NCI-H1694 (cell line): Measurements from ENCODE around the gene LMBRD2.
"Not testable (repeated sequence)": the region's sequence is repeated elsewhere in the genome, so short reads cannot be mapped to it uniquely, and the experiment has no call there.

Experiments used
- DNase-seq: peaks from one replicate; lab custom pipeline; 2025; lab: John Stamatoyannopoulos, UW

The LMBRD2 gene

DNA sequence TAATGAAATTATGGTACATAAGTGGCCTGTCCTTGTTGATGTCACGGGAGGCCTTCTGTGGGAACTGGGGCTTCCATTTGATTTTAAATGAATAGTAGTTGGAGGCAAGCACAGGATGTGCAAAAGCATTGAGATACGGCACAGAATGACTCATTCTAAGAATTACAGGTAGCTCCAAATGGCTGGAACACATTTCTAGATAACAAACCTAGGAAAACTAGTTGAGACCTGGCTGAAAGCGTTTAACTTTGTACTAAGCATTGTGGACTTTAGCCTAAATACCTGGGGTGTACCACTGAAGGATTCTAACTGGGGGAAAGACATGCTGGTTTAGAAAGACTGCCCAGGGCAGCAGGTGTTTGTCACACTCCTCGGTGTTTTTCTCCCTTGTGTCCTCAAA is 9.7 kb upstream of the LMBRD2 start:
- DNase-seq, result no peak

GRCh38 chr5:36160617-36161016 is 8.9 kb upstream of the LMBRD2 start:
- no peak for DNase-seq

DNA sequence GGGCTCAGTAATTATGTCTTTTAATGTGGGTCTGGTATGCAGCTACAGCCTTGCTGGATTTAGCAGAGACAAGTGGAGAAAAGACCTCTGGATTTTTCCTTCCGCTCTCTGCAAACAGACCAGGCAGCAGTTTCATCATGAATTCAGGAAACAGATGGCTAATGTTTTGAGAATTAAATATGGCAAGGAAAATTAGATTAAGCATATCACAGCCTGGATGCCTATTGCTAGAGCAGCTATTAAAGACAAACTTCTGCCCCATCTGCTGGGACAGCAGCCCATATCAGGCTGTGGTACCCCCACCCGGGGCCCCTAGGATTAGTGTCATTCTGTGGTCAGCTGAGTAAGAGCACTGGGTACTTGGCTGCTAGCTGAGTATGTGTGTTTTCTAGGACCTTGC is 6.5 kb upstream of the LMBRD2 start:
- DNase-seq, result peak; percentile 83

GRCh38 chr5:36156619-36157018 is 4.9 kb upstream of the LMBRD2 start:
- no peak for DNase-seq

- DNase-seq, result peak; percentile 49
These were observed 4.5 kb upstream of the LMBRD2 start for GRCh38 chr5:36156121-36156601.

GRCh38 chr5:36155291-36155690 is 3.6 kb upstream of the LMBRD2 start:
- no peak for DNase-seq

DNA sequence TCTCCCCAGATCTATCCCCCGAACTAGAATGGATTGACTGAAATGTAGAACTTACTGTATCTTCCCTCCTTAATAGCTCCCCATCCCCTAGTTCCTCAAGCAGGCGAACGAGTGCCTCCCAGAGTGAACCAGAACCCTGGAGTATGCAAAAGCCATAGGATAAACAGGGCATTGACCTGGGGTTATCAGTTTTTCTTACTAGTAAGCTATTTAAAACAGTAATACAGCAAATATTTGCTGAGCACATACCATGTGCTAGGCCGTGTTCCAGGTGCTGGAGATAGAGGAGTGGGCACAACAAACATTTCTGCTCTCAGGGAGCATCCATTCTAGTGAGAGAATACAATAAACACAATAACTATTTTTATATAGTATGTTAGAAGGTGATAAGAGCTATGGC is 2.0 kb upstream of the LMBRD2 start:
- no peak for DNase-seq

DNA sequence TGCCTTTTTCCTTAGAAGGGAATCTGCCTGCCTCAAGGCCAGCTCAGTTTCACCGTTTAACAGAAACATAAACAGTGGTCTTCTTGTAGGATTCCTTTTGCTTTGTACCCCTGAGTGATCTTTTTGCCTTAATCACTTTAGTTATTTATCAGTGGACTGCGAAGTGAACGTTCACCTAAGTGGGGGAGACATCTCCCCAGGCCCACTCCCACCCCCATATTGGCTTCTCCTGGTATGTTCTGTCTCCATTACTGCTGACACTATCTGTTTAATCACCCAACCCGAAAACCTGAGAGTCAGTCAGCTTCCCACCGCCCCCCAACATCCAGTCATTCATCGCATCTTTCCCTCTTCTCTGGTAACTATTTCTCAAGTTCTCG is 1.6 kb upstream of the LMBRD2 start:
- DNase-seq, result no peak

DNA sequence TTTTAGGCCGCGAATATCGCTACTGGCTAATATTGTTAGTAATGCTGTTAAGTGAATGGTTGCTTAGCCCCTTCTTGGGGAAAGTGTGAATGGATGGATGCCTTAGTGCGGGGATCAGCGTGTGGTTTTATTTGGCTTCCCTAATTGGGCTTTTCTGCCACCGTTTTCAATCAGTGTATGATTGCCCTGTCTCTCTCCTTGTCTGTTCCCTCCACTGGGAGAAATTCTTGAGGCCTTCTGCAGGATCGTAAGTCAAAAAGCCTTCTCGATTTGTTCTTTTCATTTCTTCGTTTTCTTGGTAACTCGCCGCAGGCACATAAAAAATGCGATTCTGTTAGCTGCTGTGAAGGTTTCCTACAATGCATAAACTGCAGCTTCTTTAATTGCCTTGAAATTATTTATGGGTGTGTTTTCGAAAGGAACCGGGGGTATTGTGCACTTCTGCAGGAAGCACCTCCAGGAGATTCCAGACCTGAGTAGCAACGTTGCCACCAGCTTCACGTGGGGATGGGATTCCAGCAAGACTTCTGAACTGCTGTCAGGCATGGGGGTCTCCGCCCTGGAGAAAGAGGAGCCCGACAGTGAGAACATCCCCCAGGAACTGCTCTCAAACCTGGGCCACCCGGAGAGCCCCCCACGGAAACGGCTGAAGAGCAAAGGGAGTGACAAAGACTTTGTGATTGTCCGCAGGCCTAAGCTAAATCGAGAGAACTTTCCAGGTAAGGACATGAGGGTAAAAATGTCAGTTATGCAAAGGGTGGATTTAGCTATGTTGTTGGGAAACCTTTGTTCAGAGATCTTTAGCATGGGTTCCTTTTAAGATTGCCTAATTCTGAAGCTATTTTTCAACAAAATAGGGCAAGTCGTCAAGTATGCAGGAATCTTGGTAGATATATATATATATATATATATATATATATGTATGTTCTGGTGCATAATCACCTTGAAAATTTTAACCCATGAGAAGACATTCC is 924 bp upstream of the LMBRD2 start:
- DNase-seq, result no peak

DNA sequence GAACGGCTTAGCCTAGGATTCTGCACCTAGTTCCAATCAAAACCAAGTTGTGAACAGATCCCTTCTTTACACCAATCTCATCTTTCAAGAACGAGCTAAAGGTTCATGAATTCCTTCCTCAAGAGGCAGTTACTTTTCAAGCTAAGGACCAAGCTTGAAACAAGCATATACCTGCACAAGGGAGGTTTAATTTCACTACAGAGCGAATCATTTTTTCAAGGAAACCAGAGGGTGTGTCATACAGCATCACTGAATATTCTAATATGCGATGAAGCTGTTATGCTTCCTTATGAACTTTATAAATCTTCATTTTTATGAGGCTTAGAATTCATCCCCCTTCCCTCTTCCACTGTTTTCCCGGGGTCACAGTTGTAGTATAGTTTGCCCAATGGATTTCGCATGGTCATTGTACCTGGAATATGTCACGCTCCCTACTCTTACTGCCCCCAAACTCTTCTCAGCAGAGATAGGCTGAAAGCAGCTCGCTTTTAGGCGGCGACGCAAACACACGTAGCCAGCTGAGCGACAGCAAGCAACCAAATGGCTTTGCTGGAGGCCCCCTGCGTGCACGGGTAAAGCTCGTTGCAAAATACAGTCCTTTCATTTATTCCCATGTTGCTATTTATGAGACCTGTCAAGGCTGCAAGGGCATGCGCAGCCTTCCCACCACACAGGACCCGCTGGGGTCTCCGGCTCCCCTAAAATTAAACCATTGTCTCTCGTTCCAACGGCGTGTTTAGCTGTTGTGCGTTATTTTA is 832 bp downstream of the LMBRD2 start:
- DNase-seq, result peak; percentile 82

- DNase-seq, result no peak
These were observed 4.0 kb downstream of the LMBRD2 start for GRCh38 chr5:36147681-36148080.

DNA sequence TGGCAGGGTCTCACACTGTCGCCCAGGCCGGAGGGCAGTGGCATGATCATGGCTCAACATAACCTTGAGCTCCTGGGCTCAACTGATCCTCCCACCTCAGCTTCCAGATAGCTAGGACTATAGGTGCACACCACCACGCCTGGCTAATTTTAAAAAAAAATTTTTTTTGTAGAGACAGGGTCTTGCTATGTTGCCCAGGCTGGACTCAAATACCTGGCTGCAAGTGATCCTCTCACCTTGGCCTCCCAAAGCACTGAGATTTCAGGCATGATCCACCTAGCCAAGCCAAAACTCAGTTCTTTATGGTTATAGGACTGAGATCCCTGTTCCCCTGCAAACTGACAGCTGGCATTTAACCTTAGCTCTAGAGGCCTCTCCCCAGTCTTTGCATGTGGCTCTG is 5.3 kb downstream of the LMBRD2 start:
- DNase-seq, result no peak

GRCh38 chr5:36145311-36145710 is 6.4 kb downstream of the LMBRD2 start:
- DNase-seq, result no peak

DNA sequence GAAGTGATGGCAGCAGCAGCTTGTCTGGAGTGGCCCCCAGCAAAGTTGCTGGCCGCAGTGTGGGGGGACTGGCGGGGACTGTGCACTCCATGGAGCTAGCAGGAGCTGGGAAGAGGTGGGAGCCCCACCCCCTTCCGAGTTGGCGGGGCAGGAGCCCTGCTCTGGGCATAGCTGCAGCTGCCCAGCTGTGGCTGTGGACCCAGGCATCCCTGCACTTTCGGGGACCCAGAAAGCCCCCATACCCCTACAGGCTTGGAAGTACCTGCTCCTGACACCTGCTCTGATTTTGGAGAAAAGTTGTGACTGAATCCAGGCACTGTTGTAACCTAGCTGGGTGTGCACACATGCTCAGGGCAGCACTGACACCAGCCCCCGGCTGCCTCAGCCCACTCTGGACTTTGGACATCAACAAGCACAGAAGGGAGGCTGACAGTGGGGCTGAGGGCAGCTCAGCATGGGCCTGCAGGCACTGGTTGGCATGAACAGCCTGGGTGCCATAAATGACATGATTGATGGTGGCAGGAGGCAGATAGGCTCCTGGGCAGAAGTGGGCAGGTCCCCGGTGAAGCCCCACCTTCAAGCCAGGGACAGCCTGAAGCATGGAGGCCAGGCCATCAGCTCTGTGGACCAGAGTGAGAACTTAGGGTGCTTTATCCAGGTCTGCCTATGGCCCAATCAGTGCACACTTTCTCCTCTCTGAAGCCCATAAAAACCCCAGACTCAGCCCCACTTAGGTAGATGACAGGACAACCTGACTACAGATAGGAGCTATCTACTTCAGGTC is 12.6 kb downstream of the LMBRD2 start:
- DNase-seq, result no peak

GRCh38 chr5:36136581-36136980 is 15.1 kb downstream of the LMBRD2 start:
- no peak for DNase-seq

DNA sequence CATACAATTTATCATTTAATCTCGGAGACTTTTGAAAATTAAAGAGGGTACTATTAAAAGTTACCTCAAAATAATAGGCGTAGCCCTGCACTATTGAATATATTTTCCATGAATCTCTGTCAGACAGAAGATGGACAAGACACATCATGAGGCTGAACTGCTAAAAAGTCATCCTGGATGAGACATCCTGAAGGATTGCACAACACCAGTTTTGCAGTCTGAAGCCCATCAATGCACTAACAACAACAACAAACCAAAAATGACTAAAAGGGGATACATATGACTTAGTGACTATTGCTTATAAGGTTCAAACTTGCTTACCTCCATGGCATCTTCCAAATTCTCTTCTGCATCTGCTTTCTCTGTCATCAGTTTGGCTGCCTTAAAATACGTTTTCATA is 15.7 kb downstream of the LMBRD2 start:
- no peak for DNase-seq

- not testable (repeated sequence) for DNase-seq
These were observed 18.7 kb downstream of the LMBRD2 start for GRCh38 chr5:36133009-36133408.

DNA sequence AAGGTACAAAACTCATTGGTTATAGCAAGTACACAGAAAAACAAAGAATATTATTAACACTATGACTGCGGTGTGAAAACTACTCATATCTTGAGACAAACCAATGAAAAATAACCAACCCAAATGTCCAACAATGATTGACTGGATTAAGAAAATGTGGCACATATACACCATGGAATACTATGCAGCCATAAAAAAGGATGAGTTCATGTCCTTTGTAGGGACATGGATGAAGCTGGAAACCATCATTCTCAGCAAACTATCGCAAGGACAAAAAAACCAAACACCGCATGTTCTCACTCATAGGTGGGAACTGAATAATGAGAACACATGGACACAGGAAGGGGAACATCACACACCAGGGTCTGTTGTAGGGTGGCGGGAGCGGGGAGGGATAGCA is 22.0 kb downstream of the LMBRD2 start:
- DNase-seq, result not testable (repeated sequence)

DNA sequence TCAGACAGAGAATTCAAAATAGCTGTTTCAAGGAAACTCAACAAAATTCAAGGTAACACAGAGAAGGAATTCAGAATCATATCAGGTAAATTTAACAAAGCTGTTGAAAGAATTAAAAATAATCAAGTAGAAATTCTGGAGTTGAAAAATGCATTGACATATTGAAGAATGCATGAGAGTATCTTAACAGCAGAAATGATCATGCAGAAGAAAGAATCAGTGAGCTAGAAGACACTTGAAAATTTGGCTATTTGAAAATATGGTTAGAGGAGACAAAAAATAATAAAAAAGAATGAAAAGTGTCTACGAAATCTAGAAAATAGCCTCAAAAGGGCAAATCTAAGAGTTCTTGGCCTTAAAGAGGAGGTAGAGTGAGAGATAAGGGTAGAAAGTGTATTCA is 22.9 kb downstream of the LMBRD2 start:
- DNase-seq, result no peak

- no peak for DNase-seq
These were observed 25.8 kb downstream of the LMBRD2 start for GRCh38 chr5:36125868-36126267.

GRCh38 chr5:36111238-36111637 is 40.4 kb downstream of the LMBRD2 start:
- DNase-seq, result no peak

GRCh38 chr5:36108758-36109460 is 42.8 kb downstream of the LMBRD2 start:
- DNase-seq, result no peak
